ENCODE results near the gene MCU.

The MCU gene

DNA sequence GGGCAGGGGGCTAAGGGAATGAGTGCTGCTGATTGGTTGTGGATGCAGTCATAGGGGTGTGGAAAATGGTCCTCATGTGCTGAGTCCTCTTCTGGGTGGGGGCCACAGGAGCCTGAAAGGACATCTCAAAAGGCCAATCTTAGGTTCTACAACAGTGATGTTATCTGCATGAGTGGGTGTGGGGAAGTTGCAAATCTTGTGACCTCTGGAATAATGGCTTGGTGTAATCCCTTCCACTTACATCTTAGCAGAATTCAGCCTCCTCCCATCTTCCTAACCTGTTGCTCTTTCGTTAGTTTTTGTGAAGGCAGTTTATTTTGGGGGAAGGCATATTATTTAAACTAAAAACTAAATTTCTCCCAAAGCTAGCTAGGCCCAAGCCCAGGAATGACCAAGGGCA, 159.6 kb downstream of the MCU start:
- no peak overlapping the region for H3K9ac ChIP-seq (ENCODE audit: low read depth, low read length)
- H3K36me3 ChIP-seq (ENCODE audit: insufficient read depth, low read length), result 0 out of 2 replicates have a peak, but pooled peaks cover 5% of the 10 kb centered on the region
- H3K4me1 ChIP-seq (ENCODE audit: insufficient read depth, low read length), result no peaks in the 10 kb centered on the region
- peaks cover 14% of the 10 kb centered on the region for H3K9me3 ChIP-seq (ENCODE audit: insufficient read depth, low read depth, low read length)
- H3K4me3 ChIP-seq (ENCODE audit: low read length), result no peak overlapping the region
- no CpG with 5 or more reads among the region's 1 CpG for WGBS
- no peak overlapping the region for H3K27ac ChIP-seq (ENCODE audit: low read depth, low read length)
- H3K27me3 ChIP-seq (ENCODE audit: insufficient read depth, low read length), result no peaks in the 10 kb centered on the region

DNA sequence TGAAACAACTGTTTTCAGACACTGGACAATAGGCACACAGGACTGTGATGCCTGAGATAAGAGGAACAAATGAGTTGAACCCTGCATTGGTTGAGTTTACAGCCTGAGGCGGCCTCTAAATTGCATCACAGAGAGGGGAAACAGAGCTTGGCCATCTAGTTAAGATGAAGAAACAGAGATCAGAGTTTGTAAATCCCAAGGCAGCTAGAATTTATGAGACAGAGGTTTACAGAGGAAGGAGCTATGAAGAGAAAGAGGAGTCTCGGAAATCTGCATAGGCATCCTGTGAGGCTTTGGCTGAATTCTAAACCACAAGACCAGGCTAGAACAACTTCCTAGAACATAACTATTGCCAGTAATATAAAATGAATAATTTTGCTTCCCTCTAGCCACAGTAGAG, 160.6 kb downstream of the MCU start:
- H3K9me3 ChIP-seq (ENCODE audit: insufficient read depth, low read depth, low read length), result peaks cover 14% of the 10 kb centered on the region
- no peak overlapping the region for H3K9ac ChIP-seq (ENCODE audit: low read depth, low read length)
- H3K36me3 ChIP-seq (ENCODE audit: insufficient read depth, low read length), result 0 out of 2 replicates have a peak, but pooled peaks cover 5% of the 10 kb centered on the region
- no peaks in the 10 kb centered on the region for H3K27me3 ChIP-seq (ENCODE audit: insufficient read depth, low read length)
- no peaks in the 10 kb centered on the region for H3K4me1 ChIP-seq (ENCODE audit: insufficient read depth, low read length)
- WGBS, result 90% methylated on average over 2 of the region's 2 CpGs
- no peak overlapping the region for H3K4me3 ChIP-seq (ENCODE audit: low read length)
- H3K27ac ChIP-seq (ENCODE audit: low read depth, low read length), result no peak overlapping the region

DNA sequence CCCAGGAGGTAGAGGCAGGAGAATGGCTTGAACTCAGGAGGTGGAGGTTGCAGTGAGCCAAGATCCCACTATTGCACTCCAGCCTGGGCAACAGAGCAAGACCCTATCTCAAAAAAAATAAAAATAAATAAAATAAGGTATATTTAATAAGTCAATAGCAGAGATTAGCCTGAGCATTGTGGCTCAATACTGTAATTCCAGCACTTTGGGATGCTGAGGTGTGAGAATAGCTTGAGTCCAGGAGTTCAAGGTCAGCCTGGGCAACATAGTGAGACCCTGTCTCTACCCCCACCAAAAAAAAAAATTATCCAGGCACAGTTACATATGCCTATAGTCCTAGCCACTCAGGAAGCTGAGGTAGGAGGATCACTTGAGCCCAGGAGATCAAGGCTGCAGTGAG, 163.2 kb downstream of the MCU start:
- no peaks in the 10 kb centered on the region for H3K4me1 ChIP-seq (ENCODE audit: insufficient read depth, low read length)

DNA sequence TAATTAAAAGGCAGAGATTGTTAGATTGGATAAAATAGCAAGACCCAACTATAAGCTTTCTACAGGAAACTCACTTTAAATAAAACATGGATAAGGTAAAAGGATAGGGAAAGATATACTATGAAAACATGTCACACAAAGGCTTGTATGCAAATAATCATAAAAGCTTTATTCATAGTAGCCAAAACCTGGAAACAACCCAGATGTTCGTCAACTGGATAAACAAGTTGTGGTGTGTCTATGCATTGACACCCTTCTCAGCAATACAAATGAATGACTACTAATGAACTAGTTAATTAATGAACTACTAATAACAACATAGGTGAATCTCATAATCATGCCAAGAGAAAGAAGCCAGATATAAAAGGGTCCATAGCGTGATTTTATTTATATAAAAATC, 163.8 kb downstream of the MCU start:
- no CpG with 5 or more reads among the region's 2 CpGs for WGBS
- Histone ChIP-seq H3K9me3 (ENCODE audit: insufficient read depth, low read depth, low read length) (peaks cover 12% of the 10 kb centered on the region), H3K4me3 (ENCODE audit: low read length) (no peak overlapping the region), H3K4me1 (ENCODE audit: insufficient read depth, low read length) (no peaks in the 10 kb centered on the region), H3K9ac (ENCODE audit: low read depth, low read length) (no peak overlapping the region), H3K27ac (ENCODE audit: low read depth, low read length) (no peak overlapping the region), H3K36me3 (ENCODE audit: insufficient read depth, low read length) (peaks cover 22% of the 10 kb centered on the region), H3K27me3 (ENCODE audit: insufficient read depth, low read length) (no peaks in the 10 kb centered on the region)

More for the DNA sequence above, 163.2 kb downstream of the MCU start:
- H3K9ac ChIP-seq (ENCODE audit: low read depth, low read length), result no peak overlapping the region
- no peak overlapping the region for H3K4me3 ChIP-seq (ENCODE audit: low read length)
- no peak overlapping the region for H3K27ac ChIP-seq (ENCODE audit: low read depth, low read length)
- peaks cover 16% of the 10 kb centered on the region; the same call in 1 of the 2 replicates for H3K36me3 ChIP-seq (ENCODE audit: insufficient read depth, low read length)
- peaks cover 14% of the 10 kb centered on the region for H3K9me3 ChIP-seq (ENCODE audit: insufficient read depth, low read depth, low read length)
- H3K27me3 ChIP-seq (ENCODE audit: insufficient read depth, low read length), result no peaks in the 10 kb centered on the region

DNA sequence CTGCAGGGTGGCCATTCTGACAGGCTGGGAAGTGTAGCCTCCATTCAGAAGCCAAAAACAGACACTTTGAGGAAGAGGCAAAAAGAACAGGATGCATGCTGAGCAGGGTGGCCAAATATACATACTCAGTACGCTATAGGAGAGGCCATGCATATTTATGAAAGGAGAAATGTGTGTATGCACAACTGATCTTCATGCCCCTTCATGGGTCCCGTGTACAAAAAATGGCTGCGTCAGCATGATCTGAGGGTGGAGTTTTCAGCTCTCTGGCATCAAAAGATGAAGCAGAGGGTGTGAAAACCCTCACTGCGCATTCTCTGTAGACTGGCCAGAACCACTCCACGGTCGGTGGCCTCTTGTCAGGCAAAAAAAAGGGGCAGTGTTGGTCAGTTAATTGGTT, 166.1 kb downstream of the MCU start:
- no peaks in the 10 kb centered on the region for H3K9me3 ChIP-seq (ENCODE audit: insufficient read depth, low read depth, low read length)
- H3K36me3 ChIP-seq (ENCODE audit: insufficient read depth, low read length), result peaks cover 35% of the 10 kb centered on the region
- WGBS, result 94% methylated on average over 6 of the region's 6 CpGs
- H3K4me1 ChIP-seq (ENCODE audit: insufficient read depth, low read length), result no peaks in the 10 kb centered on the region
- no peak overlapping the region for H3K27ac ChIP-seq (ENCODE audit: low read depth, low read length)
- no peak overlapping the region for H3K9ac ChIP-seq (ENCODE audit: low read depth, low read length)
- H3K27me3 ChIP-seq (ENCODE audit: insufficient read depth, low read length), result no peaks in the 10 kb centered on the region
- no peak overlapping the region for H3K4me3 ChIP-seq (ENCODE audit: low read length)

DNA sequence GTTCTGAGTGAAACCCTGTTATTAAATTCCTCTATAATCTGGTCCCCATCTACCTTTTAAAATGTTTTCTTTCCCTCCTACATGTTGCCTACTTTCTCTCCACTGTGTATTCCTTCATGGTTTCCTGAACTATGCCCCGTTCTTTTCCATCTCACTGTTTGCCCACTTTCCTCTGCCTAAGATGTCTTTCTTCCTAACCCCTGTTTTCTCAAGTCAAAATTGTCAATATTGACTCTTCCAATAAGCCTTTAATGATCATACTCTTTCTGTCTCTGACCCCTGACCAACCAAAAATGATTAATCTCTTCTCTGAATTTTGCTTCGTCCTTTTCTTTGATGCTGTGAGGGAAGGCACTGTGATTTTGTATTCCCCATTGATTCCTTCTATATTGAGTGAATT, 171.0 kb downstream of the MCU start:
- WGBS, result 92% methylated on average over 2 of the region's 2 CpGs
- no peaks in the 10 kb centered on the region for H3K9me3 ChIP-seq (ENCODE audit: insufficient read depth, low read depth, low read length)

DNA sequence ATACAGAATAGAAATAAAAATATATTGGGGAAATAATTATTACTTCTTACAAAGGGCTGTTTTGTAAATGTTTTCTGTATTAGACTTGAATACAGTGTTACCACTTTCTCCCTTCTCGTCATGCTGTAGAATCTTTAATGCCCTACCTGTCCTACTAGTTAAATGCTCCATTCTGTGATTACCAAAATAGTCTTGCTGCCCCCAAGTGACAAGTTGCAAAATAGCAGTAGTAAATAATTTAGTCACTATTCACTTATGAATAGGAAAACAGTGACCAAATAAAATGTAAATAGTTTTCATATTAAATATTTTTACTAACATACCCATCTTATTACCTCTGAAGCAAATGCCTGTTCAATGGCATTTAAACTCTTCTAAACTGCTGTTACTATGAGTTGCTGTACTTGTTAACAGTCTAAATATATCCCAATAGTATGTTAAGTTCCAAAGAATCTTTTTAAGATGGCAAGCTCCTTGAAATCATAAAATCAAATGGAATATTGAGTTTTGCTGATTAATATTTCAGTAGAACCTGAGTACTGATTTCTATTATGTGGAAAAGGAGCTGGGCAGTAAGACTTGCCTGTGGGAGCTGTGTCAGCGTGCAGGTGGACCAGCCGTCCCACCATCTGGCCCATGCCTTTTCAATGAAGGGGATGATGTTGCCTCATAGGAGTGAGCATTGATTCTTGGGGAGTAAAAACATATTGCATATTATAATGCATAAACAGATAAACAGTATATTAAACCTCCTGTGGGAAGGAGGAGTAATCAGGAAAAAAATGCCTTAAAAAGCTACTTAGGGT, 183.5 kb downstream of the MCU start:
- H3K27me3 ChIP-seq (ENCODE audit: insufficient read depth, low read length), result no peaks in the 10 kb centered on the region
- H3K9ac ChIP-seq (ENCODE audit: low read depth, low read length), result no peak overlapping the region

More for the DNA sequence above, 171.0 kb downstream of the MCU start:
- no peaks in the 10 kb centered on the region for H3K27me3 ChIP-seq (ENCODE audit: insufficient read depth, low read length)
- no peak overlapping the region for H3K9ac ChIP-seq (ENCODE audit: low read depth, low read length)
- H3K27ac ChIP-seq (ENCODE audit: low read depth, low read length), result no peak overlapping the region
- no peaks in the 10 kb centered on the region for H3K4me1 ChIP-seq (ENCODE audit: insufficient read depth, low read length)
- no peak overlapping the region for H3K4me3 ChIP-seq (ENCODE audit: low read length)
- peaks cover 45% of the 10 kb centered on the region for H3K36me3 ChIP-seq (ENCODE audit: insufficient read depth, low read length)

DNA sequence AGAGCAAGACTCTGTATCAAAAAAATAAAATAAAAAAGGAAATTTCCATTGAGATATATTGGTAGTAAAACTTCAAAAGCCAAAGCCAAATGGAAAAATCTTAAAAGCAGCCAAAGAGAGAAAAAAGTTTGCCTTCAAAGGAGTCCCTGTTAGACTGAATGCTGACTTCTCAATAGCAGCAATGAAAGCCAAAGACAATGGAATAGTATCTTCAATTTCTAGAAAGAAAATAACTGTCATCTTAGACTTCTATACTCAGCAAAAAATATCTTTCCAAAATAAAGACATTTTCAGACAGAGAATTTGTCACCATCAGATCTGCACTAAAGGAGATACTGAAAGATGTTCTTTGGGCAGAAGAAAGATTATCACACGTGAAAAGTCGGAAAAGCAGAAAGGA, 187.3 kb downstream of the MCU start:
- Histone ChIP-seq H3K27me3 (ENCODE audit: insufficient read depth, low read length) (no peaks in the 10 kb centered on the region), H3K4me1 (ENCODE audit: insufficient read depth, low read length) (no peaks in the 10 kb centered on the region), H3K9me3 (ENCODE audit: insufficient read depth, low read depth, low read length) (peaks cover 29% of the 10 kb centered on the region; the same call in 1 of the 2 replicates), H3K36me3 (ENCODE audit: insufficient read depth, low read length) (peaks cover 50% of the 10 kb centered on the region), H3K27ac (ENCODE audit: low read depth, low read length) (no peak overlapping the region), H3K9ac (ENCODE audit: low read depth, low read length) (no peak overlapping the region), H3K4me3 (ENCODE audit: low read length) (no peak overlapping the region)
- WGBS, result 100% methylated on average over 2 of the region's 2 CpGs

More for the DNA sequence above, 183.5 kb downstream of the MCU start:
- Histone ChIP-seq H3K4me3 (ENCODE audit: low read length) (no peak overlapping the region), H3K27ac (ENCODE audit: low read depth, low read length) (no peak overlapping the region), H3K4me1 (ENCODE audit: insufficient read depth, low read length) (no peaks in the 10 kb centered on the region), H3K36me3 (ENCODE audit: insufficient read depth, low read length) (peaks cover 56% of the 10 kb centered on the region), H3K9me3 (ENCODE audit: insufficient read depth, low read depth, low read length) (peaks cover 14% of the 10 kb centered on the region; the same call in 1 of the 2 replicates)
- 85% methylated on average over 3 of the region's 3 CpGs for WGBS

DNA sequence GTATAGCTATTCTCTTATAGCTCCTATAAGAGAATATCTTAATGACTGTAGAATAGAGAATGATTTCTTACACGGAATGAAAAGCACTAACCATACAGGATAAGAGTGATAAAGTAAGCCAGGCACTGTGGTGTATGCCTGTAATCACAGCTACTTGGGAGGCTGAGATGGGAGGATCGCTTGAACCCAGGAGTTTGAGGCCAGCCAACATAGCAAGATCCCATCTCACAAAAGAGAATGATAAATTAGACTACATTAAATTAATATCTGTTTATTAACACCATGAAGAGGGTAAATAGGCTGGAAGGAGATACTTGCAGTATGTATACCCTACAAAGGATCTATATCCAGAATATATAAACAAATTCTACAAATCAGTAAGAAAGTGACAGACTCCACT, 189.3 kb downstream of the MCU start:
- Histone ChIP-seq H3K27me3 (ENCODE audit: insufficient read depth, low read length) (no peaks in the 10 kb centered on the region), H3K4me1 (ENCODE audit: insufficient read depth, low read length) (peaks cover 18% of the 10 kb centered on the region), H3K4me3 (ENCODE audit: low read length) (no peak overlapping the region), H3K9ac (ENCODE audit: low read depth, low read length) (no peak overlapping the region), H3K36me3 (ENCODE audit: insufficient read depth, low read length) (peaks cover 60% of the 10 kb centered on the region), H3K27ac (ENCODE audit: low read depth, low read length) (no peak overlapping the region), H3K9me3 (ENCODE audit: insufficient read depth, low read depth, low read length) (peaks cover 29% of the 10 kb centered on the region; the same call in 1 of the 2 replicates)
- WGBS, result 92% methylated on average over 1 of the region's 2 CpGs

DNA sequence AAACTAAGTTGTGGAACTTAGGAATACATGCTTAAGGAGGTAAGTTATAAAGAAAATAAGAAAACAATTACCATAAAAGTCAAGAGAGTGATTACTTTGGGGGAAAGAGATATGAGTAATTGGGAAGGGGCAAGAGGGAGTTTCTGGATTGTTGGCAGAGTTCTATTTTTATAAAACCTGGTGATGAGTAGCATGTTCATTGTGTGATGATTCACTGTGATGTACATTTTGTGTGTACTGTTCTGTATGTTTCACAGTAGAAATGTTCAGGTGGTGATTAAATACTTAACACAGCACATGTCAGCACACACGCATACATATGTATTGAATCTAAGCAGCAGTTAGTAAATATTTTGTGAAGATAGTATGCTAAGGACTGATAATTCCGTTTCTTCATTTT, 191.9 kb downstream of the MCU start:
- peaks cover 25% of the 10 kb centered on the region; the same call in 1 of the 2 replicates for H3K9me3 ChIP-seq (ENCODE audit: insufficient read depth, low read depth, low read length)
- no peaks in the 10 kb centered on the region for H3K27me3 ChIP-seq (ENCODE audit: insufficient read depth, low read length)
- peaks cover 35% of the 10 kb centered on the region for H3K4me1 ChIP-seq (ENCODE audit: insufficient read depth, low read length)
- no peak overlapping the region for H3K9ac ChIP-seq (ENCODE audit: low read depth, low read length)
- H3K4me3 ChIP-seq (ENCODE audit: low read length), result no peak overlapping the region
- peaks cover 53% of the 10 kb centered on the region for H3K36me3 ChIP-seq (ENCODE audit: insufficient read depth, low read length)
- H3K27ac ChIP-seq (ENCODE audit: low read depth, low read length), result no peak overlapping the region
- WGBS, result 86% methylated on average over 1 of the region's 2 CpGs

DNA sequence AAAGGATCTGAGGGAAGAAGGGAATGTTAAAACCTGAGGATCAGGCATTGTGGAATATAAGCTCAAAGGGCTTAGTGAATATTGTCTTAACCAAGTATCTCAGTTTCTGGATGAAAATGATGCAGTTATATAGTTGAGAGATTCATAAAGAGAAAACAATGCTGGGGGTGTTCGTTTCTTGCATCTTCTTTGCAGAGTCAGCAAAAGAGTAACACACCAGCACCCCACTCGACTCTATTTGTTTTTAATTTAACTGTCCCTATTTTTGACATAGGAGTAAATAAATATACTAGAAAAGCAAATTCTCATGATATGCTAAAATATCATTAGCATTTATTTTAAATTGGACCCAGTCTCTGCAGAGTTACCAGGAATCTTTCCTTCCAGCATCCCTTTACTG, 194.0 kb downstream of the MCU start:
- WGBS, result 100% methylated on average over 1 of the region's 2 CpGs
- Histone ChIP-seq H3K27me3 (ENCODE audit: insufficient read depth, low read length) (no peaks in the 10 kb centered on the region), H3K4me3 (ENCODE audit: low read length) (no peak overlapping the region), H3K4me1 (ENCODE audit: insufficient read depth, low read length) (peaks cover 35% of the 10 kb centered on the region), H3K9me3 (ENCODE audit: insufficient read depth, low read depth, low read length) (0 out of 2 replicates have a peak, but pooled peaks cover 10% of the 10 kb centered on the region), H3K9ac (ENCODE audit: low read depth, low read length) (no peak overlapping the region), H3K27ac (ENCODE audit: low read depth, low read length) (peak overlapping the region; percentile 93), H3K36me3 (ENCODE audit: insufficient read depth, low read length) (peaks cover 36% of the 10 kb centered on the region)
